ENCODE data around the gene SLC24A3.

Gene SLC24A3

GRCh38 chr20:19659448-19659847, 447.0 kb downstream of the SLC24A3 start:
- Histone ChIP-seq H3K36me3 (ENCODE audit: control insufficient read depth in 5 of 5, insufficient read depth in 5 of 5, low read length in 5 of 5) (peaks cover 0 to 4% (median 0%) of the 10 kb centered on the region in 5 donors), H3K9ac (ENCODE audit: low read length in 5 of 5) (no peak overlapping the region), H3K4me3 (ENCODE audit: low read depth in 1 of 5, low read length in 5 of 5) (no peak overlapping the region), H3K27ac (ENCODE audit: low read depth, low read length) (no peak overlapping the region), H3K4me1 (ENCODE audit: control insufficient read depth in 5 of 5, insufficient read depth in 5 of 5, low read length in 5 of 5) (peaks cover 3 to 9% (median 8%) of the 10 kb centered on the region in 5 donors), H3K27me3 (ENCODE audit: control insufficient read depth in 5 of 5, insufficient read depth in 4 of 5, low read length in 5 of 5) (peaks cover 0 to 6% (median 0%) of the 10 kb centered on the region in 5 donors), H3K9me3 (ENCODE audit: control insufficient read depth in 5 of 5, low read length in 5 of 5) (no peaks in the 10 kb centered on the region)

- Histone ChIP-seq H3K27me3 (ENCODE audit: control insufficient read depth in 5 of 5, insufficient read depth in 4 of 5, low read length in 5 of 5) (peaks cover 0 to 6% (median 0%) of the 10 kb centered on the region in 5 donors), H3K27ac (ENCODE audit: low read depth, low read length) (no peak overlapping the region), H3K9me3 (ENCODE audit: control insufficient read depth in 5 of 5, low read length in 5 of 5) (no peaks in the 10 kb centered on the region), H3K4me3 (ENCODE audit: low read depth in 1 of 5, low read length in 5 of 5) (no peak overlapping the region), H3K9ac (ENCODE audit: low read length in 5 of 5) (no peak overlapping the region), H3K4me1 (ENCODE audit: control insufficient read depth in 5 of 5, insufficient read depth in 5 of 5, low read length in 5 of 5) (peaks cover 3 to 9% (median 8%) of the 10 kb centered on the region in 5 donors), H3K36me3 (ENCODE audit: control insufficient read depth in 5 of 5, insufficient read depth in 5 of 5, low read length in 5 of 5) (no peaks in the 10 kb centered on the region)
Observed at GRCh38 chr20:19660808-19661378, 448.5 kb downstream of the SLC24A3 start.

DNA sequence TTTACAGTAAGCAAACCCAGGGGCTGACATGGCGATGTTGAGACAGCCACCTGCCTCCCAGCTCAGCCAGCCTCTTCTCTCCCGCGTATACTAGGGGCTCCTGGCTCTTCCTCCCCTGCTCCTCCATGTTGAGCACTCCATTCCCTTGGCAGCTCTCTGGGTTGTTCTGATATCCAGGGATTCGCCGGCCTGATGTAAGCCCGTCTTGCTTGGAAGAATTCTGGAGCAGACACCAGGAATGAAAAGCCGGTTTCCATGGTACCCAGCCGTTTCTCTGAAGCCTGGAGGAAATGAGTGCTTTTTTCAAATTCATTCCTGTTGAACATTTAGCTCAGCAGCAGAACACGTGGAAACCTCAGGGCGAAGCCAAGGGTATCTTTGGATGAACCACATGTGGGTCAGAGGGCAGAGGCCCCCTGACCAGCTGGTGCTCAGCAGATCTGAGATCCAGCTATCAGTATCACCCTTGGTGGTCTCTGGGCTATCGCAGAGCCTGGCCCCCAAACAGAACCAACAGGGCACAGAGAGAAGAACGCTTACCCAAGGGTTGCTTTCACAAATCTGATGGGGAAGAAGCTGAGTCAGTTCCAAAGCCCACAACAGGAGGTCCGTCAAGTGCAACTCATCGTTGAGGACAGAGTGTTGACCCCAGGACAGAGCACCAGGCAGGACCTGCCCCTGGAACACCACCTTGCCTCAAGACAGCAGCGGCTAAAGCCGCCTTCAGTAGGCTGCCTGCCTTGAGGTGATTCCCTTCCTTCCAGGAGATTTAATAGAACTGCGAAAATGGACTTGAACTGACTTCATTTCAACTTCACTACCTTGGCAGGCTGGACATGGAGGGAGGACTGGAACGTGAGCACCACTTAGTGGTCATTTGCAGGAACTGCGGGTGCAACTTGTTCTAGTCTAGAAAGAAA, 449.5 kb downstream of the SLC24A3 start:
- Histone ChIP-seq H3K27ac (ENCODE audit: low read depth, low read length) (no peak overlapping the region), H3K4me1 (ENCODE audit: control insufficient read depth in 5 of 5, insufficient read depth in 5 of 5, low read length in 5 of 5) (peaks cover 3 to 9% (median 8%) of the 10 kb centered on the region in 5 donors), H3K9ac (ENCODE audit: low read length in 5 of 5) (no peak overlapping the region)

DNA sequence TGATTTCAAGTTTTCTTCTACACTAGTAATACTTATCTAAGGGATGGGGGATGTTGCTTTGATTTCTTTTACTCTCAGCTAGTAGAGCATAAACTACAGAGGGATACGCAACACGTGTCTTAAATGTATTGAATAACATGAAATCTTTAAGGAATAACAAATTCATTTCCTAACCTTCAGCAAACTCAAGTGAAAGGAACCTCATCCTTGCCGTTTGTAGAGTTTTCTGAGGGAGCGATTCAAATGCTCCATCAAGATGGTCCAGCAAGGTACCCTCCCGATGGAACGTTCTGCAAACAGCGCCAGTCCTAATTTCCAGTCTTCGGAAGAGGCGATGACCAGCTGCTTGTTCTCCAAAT, 450.2 kb downstream of the SLC24A3 start:
- no peaks in the 10 kb centered on the region for H3K36me3 ChIP-seq (ENCODE audit: control insufficient read depth in 5 of 5, insufficient read depth in 5 of 5, low read length in 5 of 5)
- H3K4me3 ChIP-seq (ENCODE audit: low read depth in 1 of 5, low read length in 5 of 5): no peak overlapping the region
- peaks cover 3 to 9% (median 8%) of the 10 kb centered on the region in 5 donors for H3K4me1 ChIP-seq (ENCODE audit: control insufficient read depth in 5 of 5, insufficient read depth in 5 of 5, low read length in 5 of 5)
- H3K27ac ChIP-seq (ENCODE audit: low read depth, low read length): no peak overlapping the region
- H3K27me3 ChIP-seq (ENCODE audit: control insufficient read depth in 5 of 5, insufficient read depth in 4 of 5, low read length in 5 of 5): peaks cover 0 to 8% (median 0%) of the 10 kb centered on the region in 5 donors
- H3K9ac ChIP-seq (ENCODE audit: low read length in 5 of 5): no peak overlapping the region
- no peaks in the 10 kb centered on the region for H3K9me3 ChIP-seq (ENCODE audit: control insufficient read depth in 5 of 5, low read length in 5 of 5)

More for the DNA sequence above, 449.5 kb downstream of the SLC24A3 start:
- H3K36me3 ChIP-seq (ENCODE audit: control insufficient read depth in 5 of 5, insufficient read depth in 5 of 5, low read length in 5 of 5): no peaks in the 10 kb centered on the region
- no peaks in the 10 kb centered on the region for H3K9me3 ChIP-seq (ENCODE audit: control insufficient read depth in 5 of 5, low read length in 5 of 5)
- H3K4me3 ChIP-seq (ENCODE audit: low read depth in 1 of 5, low read length in 5 of 5): no peak overlapping the region
- H3K27me3 ChIP-seq (ENCODE audit: control insufficient read depth in 5 of 5, insufficient read depth in 4 of 5, low read length in 5 of 5): peaks cover 0 to 6% (median 0%) of the 10 kb centered on the region in 5 donors

DNA sequence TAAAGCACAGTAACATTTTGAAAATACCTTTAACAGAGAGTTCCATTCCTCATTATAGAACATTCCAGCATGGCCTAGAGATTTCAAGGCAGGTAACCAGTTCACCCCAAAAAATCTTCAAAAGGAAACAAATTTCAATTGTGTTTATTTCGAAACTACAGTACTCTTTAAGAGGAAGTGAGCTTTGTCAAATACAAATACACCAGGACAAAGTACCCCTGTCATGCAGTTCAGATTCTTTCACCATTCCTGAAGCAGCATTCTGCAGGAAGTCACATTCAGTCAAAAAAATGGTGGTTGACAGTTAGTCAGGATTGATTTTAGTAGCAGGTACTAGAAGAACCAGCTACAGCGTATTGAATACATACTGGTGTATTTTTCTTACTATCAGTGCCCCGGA, 456.0 kb downstream of the SLC24A3 start:
- Histone ChIP-seq H3K9ac (ENCODE audit: low read length in 5 of 5) (no peak overlapping the region), H3K4me3 (ENCODE audit: low read depth in 1 of 5, low read length in 5 of 5) (no peak overlapping the region), H3K4me1 (ENCODE audit: control insufficient read depth in 5 of 5, insufficient read depth in 5 of 5, low read length in 5 of 5) (no peaks in the 10 kb centered on the region), H3K27ac (ENCODE audit: low read depth, low read length) (no peak overlapping the region), H3K36me3 (ENCODE audit: control insufficient read depth in 5 of 5, insufficient read depth in 5 of 5, low read length in 5 of 5) (no peaks in the 10 kb centered on the region), H3K27me3 (ENCODE audit: control insufficient read depth in 5 of 5, insufficient read depth in 4 of 5, low read length in 5 of 5) (peaks cover 0 to 3% (median 0%) of the 10 kb centered on the region in 5 donors), H3K9me3 (ENCODE audit: control insufficient read depth in 5 of 5, low read length in 5 of 5) (no peaks in the 10 kb centered on the region)

- H3K9ac ChIP-seq (ENCODE audit: low read length in 5 of 5): no peak overlapping the region
- no peak overlapping the region for H3K4me3 ChIP-seq (ENCODE audit: low read depth in 1 of 5, low read length in 5 of 5)
- H3K36me3 ChIP-seq (ENCODE audit: control insufficient read depth in 5 of 5, insufficient read depth in 5 of 5, low read length in 5 of 5): no peaks in the 10 kb centered on the region
- H3K27ac ChIP-seq (ENCODE audit: low read depth, low read length): no peak overlapping the region
- H3K4me1 ChIP-seq (ENCODE audit: control insufficient read depth in 5 of 5, insufficient read depth in 5 of 5, low read length in 5 of 5): no peaks in the 10 kb centered on the region
- H3K9me3 ChIP-seq (ENCODE audit: control insufficient read depth in 5 of 5, low read length in 5 of 5): no peaks in the 10 kb centered on the region
- H3K27me3 ChIP-seq (ENCODE audit: control insufficient read depth in 5 of 5, insufficient read depth in 4 of 5, low read length in 5 of 5): peaks cover 0 to 3% (median 0%) of the 10 kb centered on the region in 5 donors
Observed at GRCh38 chr20:19670829-19671228, 458.4 kb downstream of the SLC24A3 start.

- no peak overlapping the region for H3K9ac ChIP-seq (ENCODE audit: low read length in 5 of 5)
- H3K27me3 ChIP-seq (ENCODE audit: control insufficient read depth in 5 of 5, insufficient read depth in 4 of 5, low read length in 5 of 5): peaks cover 0 to 3% (median 0%) of the 10 kb centered on the region in 5 donors
- H3K9me3 ChIP-seq (ENCODE audit: control insufficient read depth in 5 of 5, low read length in 5 of 5): no peaks in the 10 kb centered on the region
- H3K36me3 ChIP-seq (ENCODE audit: control insufficient read depth in 5 of 5, insufficient read depth in 5 of 5, low read length in 5 of 5): no peaks in the 10 kb centered on the region
- H3K27ac ChIP-seq (ENCODE audit: low read depth, low read length): no peak overlapping the region
- H3K4me1 ChIP-seq (ENCODE audit: control insufficient read depth in 5 of 5, insufficient read depth in 5 of 5, low read length in 5 of 5): no peaks in the 10 kb centered on the region
- no peak overlapping the region for H3K4me3 ChIP-seq (ENCODE audit: low read depth in 1 of 5, low read length in 5 of 5)
Observed at GRCh38 chr20:19671374-19671773, 458.9 kb downstream of the SLC24A3 start.

- no peak overlapping the region for H3K4me3 ChIP-seq (ENCODE audit: low read depth in 1 of 5, low read length in 5 of 5)
- H3K27me3 ChIP-seq (ENCODE audit: control insufficient read depth in 5 of 5, insufficient read depth in 4 of 5, low read length in 5 of 5): no peaks in the 10 kb centered on the region
- H3K9me3 ChIP-seq (ENCODE audit: control insufficient read depth in 5 of 5, low read length in 5 of 5): no peaks in the 10 kb centered on the region
- H3K9ac ChIP-seq (ENCODE audit: low read length in 5 of 5): no peak overlapping the region
- no peaks in the 10 kb centered on the region for H3K4me1 ChIP-seq (ENCODE audit: control insufficient read depth in 5 of 5, insufficient read depth in 5 of 5, low read length in 5 of 5)
- H3K27ac ChIP-seq (ENCODE audit: low read depth, low read length): no peak overlapping the region
- no peaks in the 10 kb centered on the region for H3K36me3 ChIP-seq (ENCODE audit: control insufficient read depth in 5 of 5, insufficient read depth in 5 of 5, low read length in 5 of 5)
Observed at GRCh38 chr20:19672498-19672897, 460.1 kb downstream of the SLC24A3 start.

- Histone ChIP-seq H3K27me3 (ENCODE audit: control insufficient read depth in 5 of 5, insufficient read depth in 4 of 5, low read length in 5 of 5) (no peaks in the 10 kb centered on the region), H3K4me1 (ENCODE audit: control insufficient read depth in 5 of 5, insufficient read depth in 5 of 5, low read length in 5 of 5) (no peaks in the 10 kb centered on the region), H3K27ac (ENCODE audit: low read depth, low read length) (no peak overlapping the region), H3K9me3 (ENCODE audit: control insufficient read depth in 5 of 5, low read length in 5 of 5) (no peaks in the 10 kb centered on the region), H3K4me3 (ENCODE audit: low read depth in 1 of 5, low read length in 5 of 5) (no peak overlapping the region), H3K36me3 (ENCODE audit: control insufficient read depth in 5 of 5, insufficient read depth in 5 of 5, low read length in 5 of 5) (no peaks in the 10 kb centered on the region), H3K9ac (ENCODE audit: low read length in 5 of 5) (no peak overlapping the region)
Observed at GRCh38 chr20:19673575-19673974, 461.1 kb downstream of the SLC24A3 start.

DNA sequence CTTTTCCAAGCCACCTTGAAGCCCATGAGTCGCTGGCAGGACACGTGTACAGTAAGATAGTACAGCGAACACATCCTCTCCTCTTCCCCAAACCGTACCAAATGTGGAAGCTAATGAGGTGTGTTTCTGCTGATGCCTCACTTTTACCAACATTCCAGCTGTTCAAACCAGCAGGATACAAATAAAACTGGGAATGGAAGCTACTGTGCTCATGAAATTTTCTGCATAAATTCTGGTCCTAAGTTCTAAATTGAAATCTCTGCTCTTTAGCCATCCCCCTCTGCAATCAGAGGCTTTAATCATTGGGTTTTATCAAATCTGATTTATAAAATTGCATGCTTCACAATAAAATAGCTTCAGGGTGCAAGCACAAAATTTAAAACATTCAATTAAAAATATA, 463.8 kb downstream of the SLC24A3 start:
- Histone ChIP-seq H3K4me1 (ENCODE audit: control insufficient read depth in 5 of 5, insufficient read depth in 5 of 5, low read length in 5 of 5) (no peaks in the 10 kb centered on the region), H3K4me3 (ENCODE audit: low read depth in 1 of 5, low read length in 5 of 5) (no peak overlapping the region), H3K27me3 (ENCODE audit: control insufficient read depth in 5 of 5, insufficient read depth in 4 of 5, low read length in 5 of 5) (no peaks in the 10 kb centered on the region), H3K27ac (ENCODE audit: low read depth, low read length) (no peak overlapping the region), H3K9ac (ENCODE audit: low read length in 5 of 5) (no peak overlapping the region), H3K9me3 (ENCODE audit: control insufficient read depth in 5 of 5, low read length in 5 of 5) (no peaks in the 10 kb centered on the region), H3K36me3 (ENCODE audit: control insufficient read depth in 5 of 5, insufficient read depth in 5 of 5, low read length in 5 of 5) (no peaks in the 10 kb centered on the region)
